Melanocyte of skin (primary cell): ENCODE results near the gene TMEM175. TPM values are rescaled to one million over a fixed set of nuclear protein-coding genes. Genes with fewer than 3 reads are reported as not detected.

ENCODE experiments used
- total RNA-seq, 2 donors: library from RNA; depleted of rRNA; stranded (reverse); fragments of >200 nt; gene quantifications; 2 replicates each; pipeline ENCODE4 v1.2.3, GENCODE V29; 2012

TMEM175 gene, protein sequence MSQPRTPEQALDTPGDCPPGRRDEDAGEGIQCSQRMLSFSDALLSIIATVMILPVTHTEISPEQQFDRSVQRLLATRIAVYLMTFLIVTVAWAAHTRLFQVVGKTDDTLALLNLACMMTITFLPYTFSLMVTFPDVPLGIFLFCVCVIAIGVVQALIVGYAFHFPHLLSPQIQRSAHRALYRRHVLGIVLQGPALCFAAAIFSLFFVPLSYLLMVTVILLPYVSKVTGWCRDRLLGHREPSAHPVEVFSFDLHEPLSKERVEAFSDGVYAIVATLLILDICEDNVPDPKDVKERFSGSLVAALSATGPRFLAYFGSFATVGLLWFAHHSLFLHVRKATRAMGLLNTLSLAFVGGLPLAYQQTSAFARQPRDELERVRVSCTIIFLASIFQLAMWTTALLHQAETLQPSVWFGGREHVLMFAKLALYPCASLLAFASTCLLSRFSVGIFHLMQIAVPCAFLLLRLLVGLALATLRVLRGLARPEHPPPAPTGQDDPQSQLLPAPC
- 10 to 100 TPM; 13.0 to 18.6 TPM for total RNA-seq

DNA sequence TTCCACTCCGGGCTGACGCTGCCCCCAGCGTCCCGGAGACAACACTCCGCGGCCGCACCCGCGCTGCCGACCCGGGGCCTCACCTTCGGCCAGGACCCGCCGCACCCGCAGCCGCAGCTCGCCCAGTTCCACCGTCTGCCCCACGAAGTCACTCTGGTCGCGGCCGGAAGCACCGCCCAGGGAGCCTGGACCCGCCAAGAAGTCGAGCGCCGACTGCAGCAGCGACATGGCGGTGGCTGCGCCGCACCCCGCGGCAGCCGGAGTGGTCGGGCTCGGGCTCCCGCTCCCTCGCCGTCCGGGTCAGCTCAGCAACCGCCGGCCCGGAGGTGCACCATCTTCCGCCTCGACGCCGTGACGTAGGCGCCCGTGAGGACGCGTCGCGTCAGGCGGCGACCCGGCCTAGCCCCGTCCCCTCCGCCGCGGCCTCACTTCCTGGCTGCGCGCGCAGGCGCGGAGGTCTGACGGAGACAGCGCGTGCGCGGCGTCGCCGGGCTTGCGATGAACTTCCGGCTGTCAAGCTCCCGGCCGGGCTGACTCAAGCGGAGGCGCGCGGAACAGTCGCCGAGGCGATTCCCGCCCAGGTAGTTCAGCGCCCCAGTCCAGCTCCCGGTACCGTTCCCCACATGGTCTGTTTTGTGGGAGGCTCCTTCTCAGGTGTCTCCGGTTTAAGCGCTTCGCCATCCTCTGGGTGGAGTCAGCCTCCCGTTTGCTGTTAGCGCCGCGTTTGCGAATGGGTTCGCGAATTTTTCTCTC is at the start of gene TMEM175, which contains the start of gene GAK:
TSS of gene TMEM175 (plus strand) at position 501 of the 753 bp plus-strand sequence. CDS start 15,280 bp downstream, outside the sequence.
TSS of gene GAK (minus strand) at position 357 of the 753 bp plus-strand sequence. CDS start at position 228, 129 bp downstream.

GRCh38 chr4:973431-974397 is 41.5 kb downstream of the TMEM175 start, which contains the start of gene DGKQ:
DGKQ (minus strand) TSS chr4:973569; CDS start chr4:973482, 87 bp downstream.

GRCh38 chr4:986879-987623 is 54.8 kb downstream of the TMEM175 start, which contains the start of gene IDUA:
IDUA (plus strand) TSS chr4:987044; CDS start chr4:987085, 41 bp downstream.

DNA sequence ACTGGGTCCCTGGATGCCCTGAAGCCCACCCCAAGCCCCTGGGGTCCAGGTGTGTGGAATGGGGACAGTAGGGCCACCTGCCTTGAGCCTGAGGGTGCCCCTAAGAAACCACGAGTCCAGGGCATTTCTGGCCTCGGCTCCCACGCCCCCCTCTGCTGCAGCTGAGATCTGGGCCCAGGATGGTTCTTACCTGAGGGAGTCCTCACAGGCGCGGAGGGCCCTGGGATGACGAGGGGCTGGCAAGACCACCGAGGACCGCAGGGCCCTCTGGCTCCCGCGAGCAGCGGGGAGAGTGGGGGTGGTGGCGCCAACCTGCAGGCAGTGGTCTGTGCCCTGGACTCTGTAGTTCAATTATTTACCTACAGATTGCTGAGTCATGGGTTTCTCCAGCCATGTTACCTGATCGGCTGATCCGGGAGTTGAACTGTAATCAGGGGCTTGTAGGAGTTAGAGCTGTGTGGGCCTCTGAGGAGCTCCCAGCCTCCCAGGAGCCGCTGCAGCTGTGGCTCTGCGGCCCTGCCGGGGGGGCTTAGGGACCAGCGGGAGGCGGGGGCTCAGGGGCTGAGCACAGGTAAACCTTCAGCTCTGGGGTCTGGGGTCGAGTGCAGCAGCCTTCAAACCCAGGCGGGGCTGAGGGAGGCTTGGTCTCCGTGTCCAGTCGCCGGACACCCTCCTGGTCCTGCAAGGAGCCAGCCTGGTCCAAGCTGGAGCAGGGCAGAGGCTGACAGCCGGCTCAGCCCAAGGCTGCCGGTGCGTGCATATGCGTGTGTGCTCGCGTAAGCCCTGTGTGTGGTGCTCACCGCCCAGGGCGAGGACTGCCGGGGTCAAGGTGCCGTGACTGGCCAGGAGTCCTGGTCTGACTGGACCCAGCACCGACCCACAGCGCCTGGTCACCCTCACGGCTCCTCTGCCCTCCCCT is 61.1 kb downstream of the TMEM175 start, which contains the start of gene SLC26A1:
TSS of gene SLC26A1 (minus strand) at position 294 of the 919 bp plus-strand sequence. CDS start 1,701 bp downstream, outside the sequence.

Other genes with a start within 250 kb of the TMEM175 start
- 1 to 10 TPM; 4.3 to 5.9 TPM for gene SLC49A3, start 243.3 kb upstream of the TMEM175 start, total RNA-seq
- 10 to 100 TPM; 30.6 to 33.3 TPM for gene PCGF3, start 226.6 kb upstream of the TMEM175 start, total RNA-seq
- not detected for gene CPLX1, start 106.3 kb upstream of the TMEM175 start, total RNA-seq
- gene GAK, start 144 bp upstream of the TMEM175 start, total RNA-seq = 10 to 100 TPM; 56.9 to 62.6 TPM
- 10 to 100 TPM; 17.6 to 22.7 TPM for gene DGKQ, start 41.1 kb downstream of the TMEM175 start, total RNA-seq
- gene IDUA, start 54.6 kb downstream of the TMEM175 start, total RNA-seq = 10 to 100 TPM in 1 of 2 donors, 1 to 10 TPM in 1; 6.7 to 15.8 TPM
- under 1 TPM; 0.33 to 0.34 TPM for gene SLC26A1, start 60.9 kb downstream of the TMEM175 start, total RNA-seq
- gene FGFRL1, start 79.2 kb downstream of the TMEM175 start, total RNA-seq = 10 to 100 TPM in 1 of 2 donors, 1 to 10 TPM in 1; 4.3 to 11.7 TPM
- under 1 TPM in 1 of 2 donors, not detected in 1; 0.34 TPM for gene RNF212, start 181.1 kb downstream of the TMEM175 start, total RNA-seq
- 10 to 100 TPM; 20.0 to 42.0 TPM for gene SPON2, start 240.1 kb downstream of the TMEM175 start, total RNA-seq